ENCODE data around the gene MYADM. TPM values are rescaled to one million over a fixed set of nuclear protein-coding genes. Genes with fewer than 3 reads are reported as not detected.

Gene MYADM
- total and polyA plus RNA-seq, 2 experiments from 2014 or later, result 42.1 to 211 TPM

GRCh38 chr19:53823380-53824120 is 44.1 kb upstream of the MYADM start:
- Histone ChIP-seq H3K9me2 (replicated peaks; ENCODE audit: insufficient read depth) (no peaks in the 10 kb centered on the region), H3K4me1 (ENCODE audit: insufficient read depth) (no peaks in the 10 kb centered on the region), H4K20me1 (ENCODE audit: insufficient read depth, poor library complexity, severe bottlenecking) (no peaks in the 10 kb centered on the region), H3K4me3 (no peak overlapping the region), H3K9me3 (ENCODE audit: low read depth) (no peaks in the 10 kb centered on the region), H3K27ac (no peak overlapping the region), H2AFZ (no peak overlapping the region), H3K27me3 (no peaks in the 10 kb centered on the region), H3K4me2 (no peak overlapping the region), H3K79me2 (no peaks in the 10 kb centered on the region), H3K36me3 (replicated peaks; ENCODE audit: insufficient read depth, low read depth) (no peaks in the 10 kb centered on the region)
- no peak for DNase-seq (ENCODE audit: low spot score)
- WGBS (ENCODE audit: low lambda C conversion rate, missing lambda C conversion rate), result 90% methylated on average over 12 of the region's 12 CpGs
- TF ChIP-seq EZH2phosphoT487 (IDR thresholded peaks at IDR 0.05; ENCODE audit: low read depth, severe bottlenecking, unreplicated experiment) (no peak), CTCF (IDR thresholded peaks at IDR 0.05; ENCODE audit: poor library complexity) (no peak), EZH2 (IDR thresholded peaks at IDR 0.05; ENCODE audit: borderline replicate concordance) (no peak)

GRCh38 chr19:53824134-53824611 is 43.5 kb upstream of the MYADM start, which contains the start of gene NLRP12:
NLRP12 (minus strand) TSS chr19:53824314; CDS start chr19:53824174, 140 bp downstream.
- no peak within 1 kb of the TSS for H2AFZ ChIP-seq
- H3K27ac ChIP-seq, result no peak within 1 kb of the TSS
- no peak within 1 kb of the TSS for H3K4me2 ChIP-seq
- H3K9me2 ChIP-seq (replicated peaks; ENCODE audit: insufficient read depth), result no peaks in the 10 kb centered on the region
- H3K79me2 ChIP-seq, result no peaks in the 10 kb centered on the region
- no peaks in the 10 kb centered on the region for H3K4me1 ChIP-seq (ENCODE audit: insufficient read depth)
- WGBS (ENCODE audit: low lambda C conversion rate, missing lambda C conversion rate), result 88% methylated on average over 14 of the region's 14 CpGs
- TF ChIP-seq EZH2 (IDR thresholded peaks at IDR 0.05; ENCODE audit: borderline replicate concordance) (no peak), CTCF (IDR thresholded peaks at IDR 0.05; ENCODE audit: poor library complexity) (no peak), EZH2phosphoT487 (IDR thresholded peaks at IDR 0.05; ENCODE audit: low read depth, severe bottlenecking, unreplicated experiment) (no peak)
- no peaks in the 10 kb centered on the region for H3K36me3 ChIP-seq (replicated peaks; ENCODE audit: insufficient read depth, low read depth)
- no peaks in the 10 kb centered on the region for H4K20me1 ChIP-seq (ENCODE audit: insufficient read depth, poor library complexity, severe bottlenecking)
- DNase-seq (ENCODE audit: low spot score), result no peak
- no peaks in the 10 kb centered on the region for H3K27me3 ChIP-seq
- no peak within 1 kb of the TSS for H3K4me3 ChIP-seq
- H3K9me3 ChIP-seq (ENCODE audit: low read depth), result no peaks in the 10 kb centered on the region

- Histone ChIP-seq H3K9me3 (ENCODE audit: low read depth) (no peaks in the 10 kb centered on the region), H3K4me2 (no peak overlapping the region), H3K4me1 (ENCODE audit: insufficient read depth) (no peaks in the 10 kb centered on the region), H3K27ac (no peak overlapping the region), H3K9me2 (replicated peaks; ENCODE audit: insufficient read depth) (no peaks in the 10 kb centered on the region), H3K27me3 (peaks cover 12% of the 10 kb centered on the region), H2AFZ (no peak overlapping the region), H3K4me3 (no peak overlapping the region), H3K79me2 (no peaks in the 10 kb centered on the region), H3K36me3 (replicated peaks; ENCODE audit: insufficient read depth, low read depth) (no peaks in the 10 kb centered on the region), H4K20me1 (ENCODE audit: insufficient read depth, poor library complexity, severe bottlenecking) (no peaks in the 10 kb centered on the region)
- no peak for TF ChIP-seq CTCF (IDR thresholded peaks at IDR 0.05; ENCODE audit: poor library complexity)
- no peak for TF ChIP-seq EZH2 (IDR thresholded peaks at IDR 0.05; ENCODE audit: borderline replicate concordance)
- no peak for TF ChIP-seq EZH2phosphoT487 (IDR thresholded peaks at IDR 0.05; ENCODE audit: low read depth, severe bottlenecking, unreplicated experiment)
- WGBS (ENCODE audit: low lambda C conversion rate, missing lambda C conversion rate), result 92% methylated on average over 7 of the region's 7 CpGs
- no peak for DNase-seq (ENCODE audit: low spot score)
Measured at GRCh38 chr19:53826876-53827275, 40.8 kb upstream of the MYADM start.

Measured in hepatocyte (in vitro differentiated cells).